Measurements from ENCODE around the gene OR2M4.
"Not testable (repeated sequence)": the region's sequence is repeated elsewhere in the genome, so short reads cannot be mapped to it uniquely, and the experiment has no call there.

The OR2M4 gene, protein sequence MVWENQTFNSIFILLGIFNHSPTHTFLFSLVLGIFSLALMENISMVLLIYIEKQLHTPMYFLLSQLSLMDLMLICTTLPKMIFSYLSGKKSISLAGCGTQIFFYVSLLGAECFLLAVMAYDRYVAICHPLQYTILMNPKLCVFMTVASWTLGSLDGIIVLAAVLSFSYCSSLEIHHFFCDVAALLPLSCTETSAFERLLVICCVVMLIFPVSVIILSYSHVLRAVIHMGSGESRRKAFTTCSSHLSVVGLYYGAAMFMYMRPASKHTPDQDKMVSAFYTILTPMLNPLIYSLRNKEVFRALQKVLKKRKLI

DNA sequence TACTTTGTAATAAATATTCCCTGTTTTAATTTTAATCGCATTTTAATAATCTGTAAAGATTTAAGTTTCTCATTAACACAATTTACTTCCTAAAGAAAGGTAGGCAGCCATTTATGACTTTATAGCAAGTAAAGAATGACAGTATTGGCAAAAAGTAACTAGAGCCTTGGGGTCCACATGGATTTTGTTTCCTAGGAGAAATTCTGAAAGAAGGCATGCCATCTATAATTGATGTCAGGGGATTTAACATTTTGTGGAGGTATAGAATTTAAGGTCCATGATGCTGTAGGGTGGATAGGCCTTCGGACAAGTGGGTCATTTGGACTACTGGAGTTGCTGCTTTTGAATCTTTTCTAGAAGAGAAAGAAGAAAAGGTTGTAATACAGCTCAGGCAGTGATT, at the start of gene OR2M4:
OR2M4 (plus strand) TSS at position 301 of the 400 bp plus-strand sequence. CDS start 7,512 bp downstream, outside the sequence.
- CTCF ChIA-PET, result no interaction called here
- Mint-ChIP-seq H3K4me3 (no peak within 1 kb of the TSS), H3K9me3 (no peaks in the 10 kb centered on the region), H3K27me3 (no peaks in the 10 kb centered on the region), H3K27ac (no peak within 1 kb of the TSS), H3K4me1 (no peaks in the 10 kb centered on the region), H3K36me3 (no peaks in the 10 kb centered on the region)
- no peak for DNase-seq

DNA sequence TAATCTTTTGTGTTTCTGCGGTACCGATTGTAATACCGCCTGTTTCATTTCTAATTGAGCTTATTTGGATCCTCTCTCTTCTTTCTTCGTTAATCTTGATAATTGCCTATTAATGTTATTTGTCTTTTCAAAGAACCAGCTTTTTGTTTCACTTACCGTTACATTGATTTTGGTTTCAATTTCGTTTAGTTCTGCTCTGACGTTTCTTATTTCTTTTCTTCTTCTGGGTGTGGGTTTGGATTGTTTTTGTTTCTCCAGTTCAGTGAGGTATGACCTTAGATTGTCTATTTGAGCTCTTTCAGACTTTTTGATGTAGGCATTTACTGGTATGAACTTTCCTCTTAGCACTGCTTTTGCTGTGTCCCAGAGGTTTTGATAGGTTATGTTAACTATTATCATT, 47.2 kb upstream of the OR2M4 start:
- Mint-ChIP-seq H3K27ac (no peak overlapping the region), H3K4me1 (no peaks in the 10 kb centered on the region), H3K9me3 (peaks cover 5% of the 10 kb centered on the region), H3K4me3 (no peak overlapping the region), H3K27me3 (no peaks in the 10 kb centered on the region), H3K36me3 (no peaks in the 10 kb centered on the region)
- no peak for DNase-seq
- CTCF ChIA-PET, result no interaction called here

DNA sequence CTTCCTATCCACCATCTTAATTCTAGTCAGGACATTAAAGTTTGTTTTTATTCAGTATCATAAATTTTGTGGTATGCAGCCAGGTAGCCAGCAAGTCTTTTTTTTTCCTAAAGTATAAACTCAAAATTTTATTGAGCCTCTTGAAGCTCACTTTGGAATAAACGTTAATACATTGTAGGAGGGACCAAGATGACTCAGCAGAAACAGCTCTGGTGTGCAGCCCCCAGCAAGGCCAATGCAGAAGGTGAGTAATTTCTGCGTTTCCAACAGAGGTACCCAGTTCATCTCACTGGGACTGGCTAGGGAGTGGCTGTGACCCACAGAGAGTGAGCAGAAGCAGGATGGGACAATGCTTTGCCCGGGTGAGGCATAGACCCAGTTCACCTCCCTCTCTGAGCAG, 43.9 kb upstream of the OR2M4 start:
- no peaks in the 10 kb centered on the region for H3K27me3 Mint-ChIP-seq
- no peaks in the 10 kb centered on the region for H3K4me1 Mint-ChIP-seq
- peaks cover 12% of the 10 kb centered on the region for H3K9me3 Mint-ChIP-seq
- CTCF ChIA-PET, result no interaction called here
- no peak for DNase-seq
- no peak overlapping the region for H3K27ac Mint-ChIP-seq
- no peaks in the 10 kb centered on the region for H3K36me3 Mint-ChIP-seq
- no peak overlapping the region for H3K4me3 Mint-ChIP-seq

DNA sequence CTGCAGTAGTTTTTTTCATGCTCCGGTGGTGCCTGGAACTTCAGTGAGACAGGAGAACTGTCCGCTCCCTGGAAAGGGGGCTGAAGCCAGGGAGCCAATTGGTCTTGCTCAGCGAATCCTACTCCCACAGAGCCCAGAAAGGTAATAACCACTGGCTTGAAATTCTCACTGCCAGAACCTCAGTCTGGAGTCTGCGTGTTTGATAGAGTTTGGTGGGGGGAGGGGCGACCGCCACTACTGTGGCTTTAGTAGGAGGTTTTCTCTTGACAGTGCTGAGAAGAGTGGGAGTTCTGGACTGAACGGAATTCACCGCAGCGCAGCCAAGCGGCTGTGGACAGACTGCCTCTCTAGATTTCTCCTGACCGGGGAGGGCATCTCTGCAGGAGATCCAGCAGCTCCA, 42.2 kb upstream of the OR2M4 start:
- Mint-ChIP-seq H3K27me3 (no peaks in the 10 kb centered on the region), H3K9me3 (peaks cover 12% of the 10 kb centered on the region), H3K27ac (no peak overlapping the region), H3K36me3 (no peaks in the 10 kb centered on the region), H3K4me1 (no peaks in the 10 kb centered on the region), H3K4me3 (no peak overlapping the region)
- CTCF ChIA-PET, result no interaction called here
- DNase-seq, result no peak

DNA sequence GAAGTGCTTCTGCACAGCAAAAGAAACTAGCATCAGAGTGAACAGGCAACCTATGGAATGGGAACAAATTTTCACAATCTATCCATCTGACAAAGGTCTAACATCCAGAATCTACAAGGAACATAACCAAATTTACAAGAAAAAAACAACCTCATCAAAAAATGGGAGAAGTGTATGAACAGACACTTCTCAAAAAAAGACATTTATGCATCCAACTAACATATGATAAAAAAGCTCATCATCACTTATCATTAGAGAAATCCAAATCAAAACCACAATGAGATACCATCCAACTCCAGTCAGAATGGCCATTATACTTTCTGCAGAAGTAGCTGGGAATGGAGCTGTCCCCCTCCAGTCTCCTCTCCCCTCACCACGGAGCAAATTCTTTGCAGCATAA, 37.1 kb upstream of the OR2M4 start:
- Mint-ChIP-seq H3K4me3 (no peak overlapping the region), H3K4me1 (no peaks in the 10 kb centered on the region), H3K9me3 (peaks cover 13% of the 10 kb centered on the region), H3K27ac (no peak overlapping the region), H3K36me3 (no peaks in the 10 kb centered on the region), H3K27me3 (no peaks in the 10 kb centered on the region)
- CTCF ChIA-PET, result no interaction called here
- no peak for DNase-seq

DNA sequence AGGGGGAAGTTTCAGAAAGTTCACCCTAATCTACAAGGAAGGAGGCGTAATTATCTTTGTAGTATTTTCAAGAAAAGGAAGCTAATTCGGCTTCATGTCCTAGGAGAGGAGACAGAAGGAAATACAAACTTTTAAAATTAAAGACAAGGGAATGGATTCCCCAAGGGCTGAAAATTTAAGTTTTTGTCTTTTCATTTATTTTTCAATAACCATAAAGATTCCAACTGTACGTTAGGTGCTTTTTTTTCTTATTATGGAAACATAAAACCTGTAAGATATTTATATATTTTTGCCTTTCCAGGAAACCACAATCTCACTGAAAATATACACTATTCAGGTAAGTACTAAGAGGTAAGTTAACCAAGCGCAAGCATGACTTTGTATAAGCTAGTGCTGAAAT, 34.3 kb upstream of the OR2M4 start, which contains the start of gene OR2M3:
OR2M3 (plus strand) TSS at position 301 of the 400 bp plus-strand sequence. CDS start 5,803 bp downstream, outside the sequence.
- H3K4me3 Mint-ChIP-seq, result no peak within 1 kb of the TSS
- H3K27ac Mint-ChIP-seq, result no peak within 1 kb of the TSS
- DNase-seq, result no peak
- CTCF ChIA-PET, result no interaction called here
- H3K4me1 Mint-ChIP-seq, result no peaks in the 10 kb centered on the region
- no peaks in the 10 kb centered on the region for H3K36me3 Mint-ChIP-seq
- no peaks in the 10 kb centered on the region for H3K27me3 Mint-ChIP-seq
- H3K9me3 Mint-ChIP-seq, result peaks cover 4% of the 10 kb centered on the region

DNA sequence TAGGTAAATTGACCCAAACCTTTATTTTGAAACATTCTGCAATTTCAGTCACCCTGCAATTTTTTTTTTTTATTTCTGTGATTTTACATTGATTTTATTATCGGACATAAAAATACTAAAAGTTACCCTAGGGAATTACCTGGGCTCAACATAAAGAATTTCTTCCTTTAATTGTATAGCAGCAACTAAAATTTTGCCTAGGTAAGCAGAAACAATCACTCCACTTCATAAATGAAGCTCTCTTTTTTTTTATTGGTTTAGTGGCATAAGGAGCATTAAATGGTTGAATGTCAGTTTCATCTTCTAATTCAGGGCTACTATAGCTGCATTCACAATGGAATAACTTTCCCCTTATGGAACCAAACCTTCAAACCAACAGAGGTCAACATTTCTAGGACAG, 15.3 kb upstream of the OR2M4 start:
- CTCF ChIA-PET, result no interaction called here
- no peak for DNase-seq
- H3K27ac Mint-ChIP-seq, result no peak overlapping the region
- H3K27me3 Mint-ChIP-seq, result no peaks in the 10 kb centered on the region
- H3K4me3 Mint-ChIP-seq, result no peak overlapping the region
- no peaks in the 10 kb centered on the region for H3K36me3 Mint-ChIP-seq
- peaks cover 2% of the 10 kb centered on the region for H3K9me3 Mint-ChIP-seq
- no peaks in the 10 kb centered on the region for H3K4me1 Mint-ChIP-seq

DNA sequence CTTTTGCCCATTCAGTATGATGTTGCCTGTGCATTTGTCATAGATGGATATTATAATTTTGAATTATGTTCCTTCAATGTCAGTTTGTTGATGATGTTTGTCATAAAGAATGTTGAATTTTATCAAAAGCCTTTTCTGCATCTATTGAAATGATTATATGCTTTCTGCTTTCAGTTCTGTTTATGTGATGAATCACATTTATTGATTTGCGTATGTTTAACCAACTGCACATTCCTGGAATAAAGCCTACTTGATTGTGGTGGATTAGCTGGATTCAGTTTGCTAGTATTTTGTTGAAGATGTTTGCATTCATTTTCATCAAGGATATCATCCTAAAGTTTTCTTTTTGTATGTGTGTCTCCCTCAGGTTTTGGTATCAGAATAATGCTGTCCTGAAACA, 5.7 kb upstream of the OR2M4 start:
- Mint-ChIP-seq H3K36me3 (no peaks in the 10 kb centered on the region), H3K27me3 (no peaks in the 10 kb centered on the region), H3K4me3 (no peak overlapping the region), H3K9me3 (no peaks in the 10 kb centered on the region), H3K4me1 (no peaks in the 10 kb centered on the region), H3K27ac (no peak overlapping the region)
- DNase-seq, result no peak
- CTCF ChIA-PET, result no interaction called here

DNA sequence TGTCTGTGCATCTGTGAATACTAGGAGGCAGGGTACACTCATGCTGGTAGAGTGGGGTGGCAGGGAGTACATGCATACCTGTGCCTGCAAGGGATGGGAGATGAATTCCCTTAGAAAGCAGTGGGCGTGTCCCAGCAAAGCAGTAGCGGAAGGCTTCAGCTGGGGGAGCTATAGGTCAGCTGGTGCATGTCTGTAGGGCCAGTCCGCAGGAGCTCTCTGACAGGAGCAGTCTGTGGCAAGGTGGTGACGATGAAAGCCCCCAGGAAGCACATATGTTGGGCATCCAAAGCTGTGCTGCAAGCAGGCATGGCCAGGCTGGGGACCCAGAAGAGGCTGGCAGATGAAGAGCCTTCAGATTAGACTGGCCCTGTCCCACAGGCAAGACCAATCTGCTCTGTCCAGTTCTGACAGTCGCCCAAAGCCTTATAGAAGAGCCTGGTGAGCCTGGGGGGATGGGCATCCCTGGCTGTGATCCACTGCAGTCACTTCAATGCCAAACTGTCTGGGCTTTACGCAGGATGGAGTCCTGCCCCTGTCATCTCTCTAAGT, 1.8 kb upstream of the OR2M4 start:
- H3K36me3 Mint-ChIP-seq, result no peaks in the 10 kb centered on the region
- no peaks in the 10 kb centered on the region for H3K9me3 Mint-ChIP-seq
- H3K4me1 Mint-ChIP-seq, result no peaks in the 10 kb centered on the region
- no peak overlapping the region for H3K27ac Mint-ChIP-seq
- CTCF ChIA-PET, result no interaction called here
- H3K4me3 Mint-ChIP-seq, result no peak overlapping the region
- no peak for DNase-seq
- no peaks in the 10 kb centered on the region for H3K27me3 Mint-ChIP-seq

DNA sequence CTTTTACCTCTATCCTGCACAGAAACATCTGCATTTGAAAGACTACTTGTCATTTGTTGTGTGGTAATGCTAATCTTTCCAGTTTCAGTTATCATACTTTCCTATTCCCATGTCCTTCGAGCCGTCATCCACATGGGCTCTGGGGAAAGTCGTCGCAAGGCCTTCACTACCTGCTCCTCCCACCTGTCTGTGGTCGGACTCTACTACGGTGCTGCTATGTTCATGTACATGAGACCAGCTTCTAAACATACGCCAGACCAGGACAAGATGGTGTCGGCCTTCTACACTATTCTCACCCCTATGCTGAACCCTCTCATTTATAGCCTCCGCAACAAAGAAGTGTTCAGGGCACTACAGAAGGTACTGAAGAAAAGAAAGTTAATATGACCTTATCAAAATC, 8.3 kb downstream of the OR2M4 start:
- H3K4me1 Mint-ChIP-seq, result peaks cover 2% of the 10 kb centered on the region
- no peaks in the 10 kb centered on the region for H3K9me3 Mint-ChIP-seq
- CTCF ChIA-PET, result no interaction called here
- H3K27ac Mint-ChIP-seq, result no peak overlapping the region
- H3K36me3 Mint-ChIP-seq, result no peaks in the 10 kb centered on the region
- DNase-seq, result no peak
- no peak overlapping the region for H3K4me3 Mint-ChIP-seq
- peaks cover 3% of the 10 kb centered on the region for H3K27me3 Mint-ChIP-seq

DNA sequence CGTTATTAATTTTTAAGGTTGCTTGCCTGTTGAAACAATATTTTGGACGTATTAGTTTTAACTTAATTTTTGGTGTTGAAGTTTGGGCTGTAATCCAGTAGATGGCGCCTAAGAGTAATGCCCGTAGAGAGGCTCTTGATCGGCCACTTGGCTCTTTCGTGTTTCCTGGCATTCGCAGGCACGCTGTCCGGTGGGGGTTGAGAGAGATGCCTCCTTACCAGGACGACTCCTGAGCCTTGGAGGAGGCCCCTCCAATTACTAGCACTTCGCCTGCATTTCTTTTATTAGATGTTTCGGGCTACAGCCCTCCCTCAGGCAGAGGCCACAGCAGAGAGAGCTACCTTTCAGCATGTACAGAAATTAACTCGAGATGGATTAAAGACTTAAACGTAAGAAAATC, 12.0 kb downstream of the OR2M4 start:
- Mint-ChIP-seq H3K4me3 (no peak overlapping the region), H3K27me3 (peaks cover 3% of the 10 kb centered on the region), H3K4me1 (peaks cover 2% of the 10 kb centered on the region), H3K9me3 (no peaks in the 10 kb centered on the region), H3K36me3 (no peaks in the 10 kb centered on the region), H3K27ac (no peak overlapping the region)
- DNase-seq, result peak; percentile 44
- CTCF ChIA-PET, result interaction anchor here (3.1 kb wide), 1 partner anchor 563 kb away, joined by 11 read pairs; no protein-coding TSS in a partner anchor

DNA sequence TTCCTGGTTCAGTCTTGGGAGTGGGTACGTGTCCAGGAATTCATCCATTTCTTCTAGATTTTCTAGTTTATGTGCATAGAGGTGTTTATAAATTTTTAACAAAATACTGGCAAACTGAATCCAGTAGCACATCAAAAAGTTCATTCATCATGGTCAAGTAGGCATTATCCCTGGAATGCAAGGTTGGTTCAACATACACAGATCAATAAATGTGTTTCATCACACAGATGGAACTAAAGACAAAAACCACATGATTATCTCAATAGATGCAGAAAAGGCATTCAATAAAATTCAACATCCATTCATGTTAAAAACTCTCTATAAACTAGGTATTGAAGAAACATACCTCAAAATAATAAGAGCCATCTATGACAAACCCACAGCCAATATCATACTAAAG, 28.1 kb downstream of the OR2M4 start:
- H3K9me3 Mint-ChIP-seq, DNase-seq, CTCF ChIA-PET, H3K36me3 Mint-ChIP-seq, H3K27ac Mint-ChIP-seq, H3K27me3 Mint-ChIP-seq, H3K4me1 Mint-ChIP-seq, H3K4me3 Mint-ChIP-seq: not testable (repeated sequence)

DNA sequence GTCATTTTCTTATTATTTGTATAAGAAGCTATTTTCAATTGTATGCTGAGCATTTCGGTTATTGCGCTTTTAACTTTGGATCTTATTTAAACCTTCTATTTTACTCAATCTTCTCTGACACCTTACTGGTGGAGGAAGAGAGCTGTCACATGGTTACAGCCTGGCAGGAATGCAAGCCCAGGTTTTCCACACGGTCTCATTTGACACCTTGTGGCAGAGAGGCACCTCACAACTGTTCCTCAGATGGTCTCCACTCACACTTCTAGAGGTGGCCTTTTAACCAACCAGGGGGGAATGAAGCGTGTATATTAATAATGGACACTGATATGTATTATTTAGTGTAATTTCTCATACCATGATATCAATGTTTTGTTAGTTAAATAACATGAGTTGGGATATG, 37.0 kb downstream of the OR2M4 start:
- DNase-seq, result no peak
- H3K4me3 Mint-ChIP-seq, result no peak overlapping the region
- CTCF ChIA-PET, result no interaction called here
- H3K27me3 Mint-ChIP-seq, result no peaks in the 10 kb centered on the region
- H3K4me1 Mint-ChIP-seq, result no peaks in the 10 kb centered on the region
- no peak overlapping the region for H3K27ac Mint-ChIP-seq
- no peaks in the 10 kb centered on the region for H3K36me3 Mint-ChIP-seq
- no peaks in the 10 kb centered on the region for H3K9me3 Mint-ChIP-seq

DNA sequence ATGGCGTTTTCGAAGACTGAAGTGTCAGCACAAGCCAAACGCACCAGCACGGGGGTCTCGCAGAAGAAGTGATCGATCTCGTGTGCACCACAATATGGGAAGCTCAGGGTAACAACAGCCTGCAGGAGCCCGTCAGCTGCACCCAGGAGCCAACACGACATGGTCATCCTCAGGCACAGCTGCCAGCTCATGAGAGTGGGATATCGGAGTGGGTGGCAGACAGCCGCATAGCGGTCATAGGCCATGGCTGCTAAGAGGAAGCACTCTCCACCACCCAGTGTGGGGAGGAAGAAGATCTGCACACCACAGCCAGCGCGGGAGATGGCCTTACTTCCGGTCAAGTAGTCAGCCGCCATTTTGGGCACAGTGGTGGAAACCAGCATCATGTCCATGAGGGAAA, 42.0 kb downstream of the OR2M4 start:
- H3K4me3 Mint-ChIP-seq, H3K27me3 Mint-ChIP-seq, H3K4me1 Mint-ChIP-seq, DNase-seq, H3K9me3 Mint-ChIP-seq, CTCF ChIA-PET, H3K36me3 Mint-ChIP-seq, H3K27ac Mint-ChIP-seq: not testable (repeated sequence)

DNA sequence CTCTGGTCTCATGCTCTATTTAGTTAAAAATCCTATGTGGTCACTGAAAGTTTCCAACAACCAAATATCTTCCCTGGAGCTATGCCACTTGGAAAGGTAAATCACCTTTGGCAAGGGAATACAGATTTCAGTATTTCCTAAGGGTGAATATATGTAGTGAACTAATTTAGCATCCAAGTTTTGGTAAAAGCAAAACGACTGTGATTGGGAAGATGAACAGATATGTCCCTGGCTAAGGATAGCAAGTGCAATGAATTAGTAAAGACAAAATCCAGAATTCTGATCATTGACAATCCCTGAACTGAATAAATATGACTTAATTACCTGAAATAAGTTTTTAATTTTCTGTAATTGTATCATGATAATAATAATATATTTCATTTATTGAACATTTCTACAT, 46.7 kb downstream of the OR2M4 start, which contains the start of gene OR2T33:
OR2T33 (minus strand) TSS at position 101 of the 400 bp plus-strand sequence. CDS start 4,162 bp downstream, outside the sequence.
- Mint-ChIP-seq H3K4me3 (no peak within 1 kb of the TSS), H3K27ac (no peak within 1 kb of the TSS), H3K36me3 (no peaks in the 10 kb centered on the region), H3K4me1 (no peaks in the 10 kb centered on the region), H3K9me3 (no peaks in the 10 kb centered on the region), H3K27me3 (no peaks in the 10 kb centered on the region)
- CTCF ChIA-PET, result no interaction called here
- DNase-seq, result no peak
